NT2/D1 (cell line): Measurements from ENCODE around the gene CDH4.

Experiments
- SUZ12 ChIP-seq: IDR thresholded peaks from 2 replicates; pipeline ENCODE4 v1.6.1; 2011; ENCODE audit not compliant: insufficient read length, insufficient read depth; ENCODE audit errors: extremely low read depth
- YY1 ChIP-seq: IDR thresholded peaks from 2 replicates; pipeline ENCODE4 v1.6.1; 2011; ENCODE audit not compliant: insufficient read length, insufficient read depth
- ZNF274 ChIP-seq: IDR thresholded peaks from 2 replicates; pipeline ENCODE4 v1.6.1; 2011; ENCODE audit warnings: mild to moderate bottlenecking, low read depth, low read length

- TF ChIP-seq YY1 (no peak), ZNF274 (no peak), SUZ12 (no peak)
Observed at GRCh38 chr20:61706259-61706961, 454.3 kb downstream of the CDH4 start.
